ENCODE data around the gene SYT1.
"Not testable (repeated sequence)": the region's sequence is repeated elsewhere in the genome, so short reads cannot be mapped to it uniquely, and the experiment has no call there.

The SYT1 gene

DNA sequence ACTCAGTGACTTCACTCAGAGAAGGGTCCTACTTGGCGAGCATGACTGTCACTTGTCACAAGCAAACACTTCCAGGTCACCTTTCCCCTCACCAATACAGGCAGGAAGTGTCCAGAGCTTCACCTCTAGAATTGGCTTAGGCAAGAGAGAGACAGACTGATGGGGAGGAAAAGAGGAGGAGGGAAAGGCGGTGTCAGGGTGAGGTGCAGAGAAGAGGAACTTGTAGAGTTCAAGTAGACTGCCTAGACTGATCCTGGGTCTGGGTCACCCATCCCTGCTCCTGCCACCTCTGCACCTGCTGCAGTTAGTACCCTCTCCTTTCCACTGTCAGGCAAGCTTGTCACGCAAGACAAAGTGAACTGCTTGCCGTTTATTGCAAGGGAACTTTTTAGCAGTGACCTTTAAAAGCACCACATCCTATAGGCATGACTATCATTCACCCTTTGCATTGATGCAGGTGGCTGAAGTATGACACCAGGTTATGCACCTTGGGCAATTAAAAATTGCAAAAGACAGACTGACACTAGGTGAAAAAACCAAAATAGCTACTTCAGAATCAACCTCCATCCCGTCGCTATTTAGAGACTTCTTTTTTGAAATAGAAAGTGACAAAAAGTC is 292.4 kb downstream of the SYT1 start:
- DNase-seq, result no peak

DNA sequence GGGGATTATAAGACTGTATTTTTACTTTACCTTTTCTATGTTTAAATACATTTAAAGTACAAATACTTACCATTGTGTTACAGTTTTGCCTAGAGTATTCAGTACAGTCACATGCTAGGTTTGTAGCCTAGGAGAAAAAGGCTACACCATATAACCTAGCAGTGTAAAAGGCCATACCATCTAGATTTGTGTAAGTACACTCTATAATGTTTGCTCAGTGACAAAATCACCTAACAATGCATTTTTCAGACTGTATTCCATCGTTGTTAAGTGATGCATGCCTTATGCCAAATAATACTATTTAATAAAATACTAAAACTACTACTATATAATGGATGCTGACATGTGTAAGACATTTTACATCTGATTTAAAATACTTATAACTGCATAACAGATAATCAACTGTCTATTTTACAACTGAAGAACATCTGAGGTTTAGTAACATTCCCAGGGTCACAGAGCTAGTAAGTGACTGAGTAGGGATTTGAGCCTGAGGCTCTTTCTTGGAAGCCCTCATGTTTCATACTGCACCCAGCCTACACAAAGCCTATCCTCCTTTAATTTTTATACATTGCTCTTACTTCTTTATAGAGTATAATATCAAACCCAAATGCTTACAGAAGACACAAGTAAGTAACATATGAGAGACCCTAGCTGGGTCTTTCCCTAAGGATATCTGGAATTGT is 296.8 kb downstream of the SYT1 start:
- DNase-seq, result no peak

DNA sequence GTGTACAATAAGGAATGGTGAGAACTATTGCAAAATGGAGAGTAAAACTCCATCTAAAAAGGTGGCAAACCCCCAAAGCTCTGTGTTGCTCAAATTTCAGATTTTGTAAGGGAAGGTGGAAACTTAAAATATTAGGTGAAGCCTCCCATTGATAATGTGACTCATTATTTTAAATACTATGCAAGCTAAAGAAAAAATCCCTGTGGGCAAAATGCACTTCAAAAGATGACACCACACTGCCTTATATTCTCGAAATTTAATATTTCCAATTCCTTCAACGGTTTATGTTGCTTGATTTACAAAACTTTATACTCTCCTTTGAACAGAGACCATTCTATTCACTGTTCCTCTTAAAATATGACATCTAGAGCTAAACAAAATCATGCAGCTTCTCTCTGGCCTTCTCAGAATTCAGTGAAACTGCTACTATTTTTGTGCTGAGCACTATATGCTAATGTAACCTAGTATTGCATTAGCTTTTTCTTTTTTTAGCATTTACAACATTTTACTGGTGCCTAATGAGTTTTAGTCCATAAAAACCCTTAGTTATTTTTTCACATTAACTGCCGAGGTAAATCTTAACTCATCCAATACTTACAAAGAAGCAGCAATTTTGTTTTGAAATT is 297.7 kb downstream of the SYT1 start:
- no peak for DNase-seq

DNA sequence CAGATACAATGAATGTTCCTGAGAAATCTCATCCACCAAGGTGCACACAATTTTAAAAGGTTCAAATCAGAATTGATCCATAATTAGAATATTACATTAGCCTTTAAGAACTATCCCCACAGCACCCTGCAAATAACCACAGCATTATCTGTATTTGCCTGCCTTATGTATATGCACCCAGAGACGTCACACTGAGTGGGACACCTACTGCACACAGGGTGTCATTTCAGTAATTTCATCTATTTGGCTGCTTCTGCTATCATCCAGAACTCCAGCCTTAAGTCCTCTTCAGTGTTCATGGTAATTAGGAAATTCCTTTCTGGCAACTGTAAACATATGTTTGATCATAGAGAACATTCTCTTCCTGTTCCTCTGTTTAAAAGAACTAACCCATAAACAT is 298.4 kb downstream of the SYT1 start:
- DNase-seq, result no peak

DNA sequence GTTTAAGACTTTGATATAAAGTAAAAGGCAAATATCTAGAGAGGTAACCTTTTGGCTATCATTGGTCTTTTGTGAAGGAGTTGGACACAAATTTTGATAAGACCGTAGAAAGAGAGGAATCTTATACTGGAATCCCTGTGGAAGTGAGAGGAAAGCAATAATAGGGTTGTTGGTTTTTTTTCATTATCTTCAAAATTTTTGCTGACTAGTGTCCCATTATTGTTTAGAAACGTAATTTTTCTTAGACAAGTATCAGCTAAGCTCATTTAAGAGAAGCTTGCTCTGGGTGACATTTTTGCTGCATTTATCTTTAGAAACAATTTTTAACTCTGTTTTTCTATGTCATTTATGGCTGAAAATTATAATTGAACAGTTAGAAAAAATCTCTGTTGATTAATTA is 300.3 kb downstream of the SYT1 start:
- DNase-seq, result no peak

DNA sequence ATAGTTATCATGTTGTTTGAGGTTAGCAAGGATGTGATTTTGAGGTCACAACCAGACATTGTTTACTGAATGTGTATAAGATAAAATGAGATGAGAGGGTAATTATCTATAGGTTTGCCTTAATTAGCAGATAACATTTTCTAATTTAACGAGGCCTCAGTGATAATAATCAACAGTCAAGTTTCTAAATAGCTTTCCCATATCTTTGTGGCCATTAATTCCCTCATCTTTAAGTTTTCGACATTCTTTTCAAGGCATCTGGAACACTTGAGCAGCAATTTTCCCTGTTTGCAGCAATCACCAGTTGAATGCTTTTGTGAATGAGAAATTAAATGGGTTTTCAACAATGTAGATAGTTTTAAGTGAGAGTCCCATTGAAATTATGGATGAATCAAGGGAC is 304.1 kb downstream of the SYT1 start:
- no peak for DNase-seq

DNA sequence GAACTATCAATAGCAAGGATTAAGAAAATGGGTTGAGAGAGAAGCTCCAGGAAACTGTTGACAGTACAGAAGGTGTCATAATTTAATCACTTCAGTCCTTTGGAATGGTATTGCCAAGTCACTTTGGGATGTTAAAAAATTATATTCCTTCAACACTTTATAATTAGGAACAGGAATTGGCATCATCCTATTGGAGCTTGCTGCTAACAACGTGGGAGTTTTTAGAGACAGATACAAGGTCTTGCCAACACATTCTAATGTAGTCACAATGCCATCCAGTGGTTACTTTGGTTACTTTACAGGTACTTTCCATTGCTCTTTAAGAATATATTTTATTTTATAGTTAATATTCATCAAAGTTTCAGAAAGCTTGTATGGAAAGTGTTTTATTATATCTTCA is 310.1 kb downstream of the SYT1 start:
- DNase-seq, result peak; percentile 8

DNA sequence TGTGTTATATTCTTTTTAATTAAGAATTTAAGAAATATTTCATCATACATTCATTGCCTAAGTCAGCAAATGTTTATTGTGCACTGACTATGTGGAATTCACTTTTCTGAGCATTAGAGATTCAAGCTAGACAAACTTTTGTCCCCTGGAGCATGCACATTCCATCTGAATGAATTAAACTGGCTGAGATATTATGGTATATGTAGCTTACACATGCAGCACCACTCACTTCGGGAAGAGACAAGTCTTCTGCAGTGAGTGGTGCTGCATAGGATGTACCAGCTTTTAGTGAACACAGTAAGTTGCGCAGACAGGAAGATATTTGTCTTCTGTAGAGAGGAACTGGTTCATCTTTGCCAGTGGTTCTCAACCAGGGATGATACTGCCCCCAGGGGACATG is 318.4 kb downstream of the SYT1 start:
- no peak for DNase-seq

DNA sequence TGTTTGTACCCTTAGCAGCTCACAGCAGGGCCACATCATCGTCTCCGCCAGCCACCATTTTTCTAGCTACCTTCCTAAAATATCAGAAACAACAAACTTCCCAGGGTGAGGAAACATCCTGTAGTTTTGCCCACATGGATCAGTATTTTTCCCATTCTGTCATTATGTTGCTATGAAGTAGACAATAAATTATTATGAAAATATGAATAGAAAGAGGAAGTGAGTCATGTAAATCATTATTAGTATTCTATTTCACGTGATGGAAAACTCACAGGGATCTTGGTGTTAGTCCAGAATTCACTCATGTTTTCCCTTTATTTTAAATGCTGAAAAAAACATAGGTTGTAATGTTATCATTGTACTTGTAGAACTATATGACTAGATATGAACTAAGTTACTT is 319.4 kb downstream of the SYT1 start:
- no peak for DNase-seq

DNA sequence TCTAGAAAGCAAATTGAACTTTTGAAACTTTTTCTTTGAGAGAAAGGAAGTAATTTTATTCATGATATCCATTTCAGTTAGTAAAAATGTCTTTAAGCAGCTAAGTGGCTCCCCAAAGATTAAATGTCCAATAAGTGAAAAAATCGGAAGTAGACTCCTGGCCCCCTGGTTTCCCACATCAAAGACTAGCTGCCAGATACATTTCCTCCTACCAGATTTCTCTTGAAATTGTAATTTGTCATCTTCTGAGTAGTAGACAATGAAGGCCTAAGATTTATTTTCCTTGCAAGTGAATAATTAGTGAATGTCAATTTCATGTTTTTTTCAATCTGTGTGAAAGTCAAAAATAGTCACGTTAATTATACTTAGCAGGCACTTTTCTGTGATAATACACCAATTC is 321.9 kb downstream of the SYT1 start:
- DNase-seq, result no peak

DNA sequence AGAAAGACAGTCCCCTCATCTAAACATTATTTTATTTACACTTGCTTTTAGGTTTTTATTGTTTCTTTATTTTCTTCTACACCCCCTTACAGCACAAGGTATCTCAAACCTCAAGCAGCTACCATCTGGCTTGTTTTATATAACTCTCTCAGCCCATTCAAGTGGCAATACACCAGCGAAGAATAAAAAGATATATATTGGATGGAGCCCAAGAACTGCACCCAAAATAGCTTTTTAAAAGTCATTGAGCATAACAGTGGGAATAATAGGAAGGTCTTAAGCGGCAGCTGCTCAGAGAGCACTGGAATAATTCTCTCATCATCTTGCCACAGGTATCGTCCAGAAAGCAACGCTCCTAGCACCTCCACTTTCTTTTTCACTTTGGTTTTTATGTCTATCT is 322.5 kb downstream of the SYT1 start:
- DNase-seq, result peak; percentile 34

DNA sequence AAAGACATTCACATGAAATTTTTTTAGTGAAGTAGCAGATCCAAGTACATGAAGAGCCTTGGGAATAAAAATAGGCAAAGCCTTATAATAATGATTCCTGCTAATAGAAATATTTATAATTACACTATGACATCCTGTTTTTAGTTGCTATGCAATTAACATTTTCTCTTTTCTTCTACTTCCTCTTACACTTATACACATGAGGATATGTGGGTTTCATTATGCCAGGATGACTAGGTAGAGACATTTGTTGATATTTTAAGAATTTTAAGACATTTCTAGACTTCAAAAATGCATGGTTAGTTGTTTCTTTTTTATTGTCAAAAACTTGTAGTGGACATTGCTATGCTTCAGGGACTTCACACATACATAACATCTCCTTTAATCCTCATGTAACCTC is 326.8 kb downstream of the SYT1 start:
- no peak for DNase-seq

DNA sequence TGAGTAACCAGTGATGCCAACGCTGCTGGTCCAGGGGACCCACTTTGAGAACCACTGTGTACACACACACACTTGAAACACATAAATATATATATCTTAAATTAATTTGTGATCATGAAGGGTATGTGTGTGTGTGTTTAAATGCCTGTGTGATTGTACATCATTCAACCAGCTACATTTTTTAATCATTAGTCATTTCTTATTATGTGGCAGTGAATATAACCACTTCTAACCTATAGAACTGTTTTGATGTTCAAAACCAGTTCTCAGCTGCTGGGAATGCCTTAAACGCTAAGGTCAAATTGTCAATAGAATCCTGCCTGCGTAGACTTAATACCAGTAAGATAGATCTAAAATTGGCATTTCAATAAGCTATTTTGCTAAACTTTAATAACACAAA is 330.0 kb downstream of the SYT1 start:
- no peak for DNase-seq

DNA sequence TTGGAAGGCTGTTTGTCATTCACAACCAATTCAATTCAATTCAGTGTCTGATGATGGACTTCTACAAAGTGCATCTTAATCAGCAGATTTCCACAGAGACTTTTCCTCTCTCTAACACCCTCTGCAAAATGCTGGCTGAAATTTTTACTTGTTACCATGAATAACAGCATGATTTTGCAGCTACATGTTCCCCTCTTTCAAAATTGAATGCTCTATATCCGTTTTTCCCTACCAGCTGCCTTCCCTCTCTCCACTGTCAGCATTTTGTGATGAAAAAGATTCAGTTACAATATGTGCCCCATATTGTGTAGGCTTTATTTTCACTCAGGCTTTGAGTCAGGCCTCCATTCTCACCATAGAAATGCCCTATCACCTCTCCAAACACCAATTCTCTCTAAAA is 334.6 kb downstream of the SYT1 start:
- DNase-seq, result no peak

DNA sequence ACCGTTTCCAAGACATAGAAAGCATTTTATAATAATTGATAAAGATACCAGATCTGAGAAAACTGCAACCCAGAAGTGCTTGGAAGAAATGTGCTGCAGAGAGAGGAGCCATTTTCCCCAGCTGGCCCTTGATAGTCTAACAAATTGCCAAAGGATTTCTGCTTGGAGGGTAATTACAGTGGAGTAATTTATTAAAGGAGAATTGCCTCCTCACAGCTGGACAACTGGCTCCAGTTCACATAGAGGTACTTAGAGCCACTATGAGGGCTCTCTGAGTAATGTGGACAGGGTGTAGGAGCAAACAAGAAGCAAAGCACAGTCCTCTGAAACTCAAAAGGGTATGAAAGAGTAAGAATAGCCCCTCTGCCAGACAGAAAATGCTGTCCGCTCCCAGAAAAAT is 335.6 kb downstream of the SYT1 start:
- peak; percentile 32 for DNase-seq

DNA sequence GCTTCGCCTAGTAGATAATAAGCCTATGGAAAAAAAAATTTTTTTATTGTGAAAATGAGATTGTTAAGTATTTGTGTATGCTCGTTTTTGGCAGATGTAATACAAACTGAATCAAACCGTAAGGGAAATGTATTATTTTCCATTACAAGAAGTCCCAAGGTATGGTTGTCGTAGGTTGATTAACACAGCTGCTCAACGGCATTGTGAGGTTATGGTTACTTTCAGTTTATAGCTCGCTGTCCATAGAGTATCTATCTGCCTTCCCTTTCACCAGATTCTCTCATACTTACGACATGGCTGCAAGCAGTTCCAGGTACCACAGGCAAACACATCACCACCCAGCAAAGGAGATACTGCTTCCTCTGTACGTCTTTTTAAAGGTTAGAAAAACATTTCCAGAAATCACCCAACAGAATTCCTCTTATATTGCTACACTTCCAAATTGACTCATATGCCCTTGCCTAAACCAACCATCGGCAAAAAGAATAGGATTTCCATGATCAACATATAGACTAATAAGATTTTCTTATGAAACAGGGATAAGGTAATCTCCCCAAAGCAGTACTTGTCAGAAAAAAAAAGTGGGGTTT is 338.6 kb downstream of the SYT1 start:
- peak; percentile 16 for DNase-seq

DNA sequence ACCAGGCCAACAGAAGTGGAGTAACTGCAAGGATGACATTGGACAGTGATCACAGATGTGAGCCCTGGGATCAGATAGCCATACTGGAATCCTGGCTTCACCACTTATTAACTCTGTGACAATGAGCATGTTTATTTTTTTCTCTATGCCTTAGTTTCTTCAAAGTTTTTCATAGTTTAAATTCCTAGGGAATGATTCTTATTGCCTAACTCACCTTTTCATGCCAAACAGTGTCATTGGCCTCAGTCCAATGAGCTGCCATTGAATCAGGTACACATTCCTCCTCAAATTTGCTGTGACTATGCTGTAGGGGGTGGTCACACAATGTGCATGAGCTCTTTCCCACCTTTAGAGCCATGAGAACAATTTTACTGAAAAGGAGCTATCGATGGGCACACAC is 342.3 kb downstream of the SYT1 start:
- no peak for DNase-seq

DNA sequence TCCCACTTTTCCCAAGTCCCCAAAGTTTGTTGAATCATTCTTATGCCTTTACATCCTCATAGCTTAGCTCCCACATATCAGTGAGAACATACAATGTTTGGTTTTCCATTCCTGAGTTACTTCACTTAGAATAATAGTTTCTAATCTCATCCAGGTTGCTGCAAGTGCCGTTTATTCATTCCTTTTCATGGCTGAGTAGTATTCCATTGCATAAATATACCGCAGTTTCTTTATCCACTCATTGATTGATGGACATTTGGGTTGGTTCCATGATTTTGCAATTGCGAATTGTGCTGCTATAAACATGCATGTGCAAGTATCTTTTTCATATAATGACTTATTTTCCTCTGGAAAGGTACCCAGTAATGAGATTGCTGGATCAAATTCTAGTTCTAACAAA is 345.8 kb downstream of the SYT1 start:
- DNase-seq, result not testable (repeated sequence)

DNA sequence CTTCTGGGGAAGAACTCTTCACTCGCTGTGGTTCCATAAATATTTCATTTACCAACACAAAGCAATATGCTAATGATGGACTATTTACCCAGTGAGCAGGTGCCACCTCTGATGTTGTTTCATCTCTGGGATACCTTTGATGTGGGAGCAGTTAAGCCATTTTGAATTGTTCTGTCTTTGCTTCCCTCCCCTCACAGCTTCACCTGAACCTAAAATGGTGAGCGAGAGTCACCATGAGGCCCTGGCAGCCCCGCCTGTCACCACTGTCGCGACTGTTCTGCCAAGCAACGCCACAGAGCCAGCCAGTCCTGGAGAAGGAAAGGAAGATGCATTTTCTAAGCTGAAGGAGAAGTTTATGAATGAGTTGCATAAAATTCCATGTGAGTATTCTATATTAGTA is 352.7 kb downstream of the SYT1 start:
- peak; percentile 41 for DNase-seq

DNA sequence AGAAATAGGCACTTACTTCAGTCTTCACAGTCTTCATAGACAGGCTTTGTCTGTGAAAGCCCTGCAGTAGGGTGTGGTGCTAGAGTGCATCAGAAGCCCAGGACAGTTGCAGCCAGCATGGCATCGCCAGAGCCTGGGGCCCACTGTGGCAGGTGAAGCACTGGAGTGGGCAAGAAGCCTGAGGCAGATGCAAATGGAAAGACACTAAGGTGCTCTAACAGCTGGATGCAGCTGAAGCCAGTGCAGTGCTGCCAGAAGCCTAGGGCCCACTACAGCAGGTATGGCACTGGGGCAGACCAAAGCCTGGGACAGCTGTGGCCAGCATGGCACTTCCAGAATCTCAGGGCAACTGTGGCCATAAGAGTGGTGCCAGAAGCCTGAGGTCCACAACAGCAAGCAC is 358.6 kb downstream of the SYT1 start:
- DNase-seq, result no peak

DNA sequence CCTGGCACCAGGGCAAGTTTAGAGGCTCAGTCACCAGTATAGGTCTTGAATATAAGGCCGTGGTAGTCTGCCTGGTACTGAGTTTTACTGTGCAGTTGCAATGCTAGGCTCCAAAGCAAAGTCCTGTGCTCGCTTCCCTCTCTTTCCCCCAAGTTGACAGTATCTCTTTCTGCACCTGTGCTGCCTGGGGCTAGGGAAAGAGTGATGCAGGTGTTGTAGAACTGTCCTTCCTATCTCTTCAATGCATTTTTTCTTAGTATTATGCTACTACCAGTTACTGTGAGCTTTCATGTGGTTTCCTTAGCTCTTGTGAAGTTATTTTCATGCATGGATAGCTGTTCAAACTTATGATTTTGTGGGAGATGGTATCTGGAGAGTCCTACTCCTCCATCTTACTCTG is 359.2 kb downstream of the SYT1 start:
- DNase-seq, result no peak

DNA sequence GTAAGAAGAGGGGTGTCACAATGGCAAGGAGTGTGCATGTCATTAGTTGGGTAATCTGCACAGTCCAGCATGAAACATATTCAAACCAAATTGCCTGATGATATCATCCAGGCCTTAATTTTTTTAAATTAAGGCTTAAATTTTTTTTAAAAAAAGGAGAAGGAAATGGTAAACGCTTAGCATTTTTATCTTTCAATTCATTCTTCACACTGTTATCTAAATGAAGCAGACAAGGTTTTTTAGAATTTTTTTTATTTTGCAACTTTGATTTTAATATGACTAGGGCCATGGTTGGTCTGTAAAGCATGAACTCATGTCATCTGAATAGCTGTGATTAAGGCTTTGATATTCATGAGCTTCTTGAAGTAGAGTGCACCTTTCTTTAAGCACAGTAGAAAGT is 362.5 kb downstream of the SYT1 start:
- no peak for DNase-seq

DNA sequence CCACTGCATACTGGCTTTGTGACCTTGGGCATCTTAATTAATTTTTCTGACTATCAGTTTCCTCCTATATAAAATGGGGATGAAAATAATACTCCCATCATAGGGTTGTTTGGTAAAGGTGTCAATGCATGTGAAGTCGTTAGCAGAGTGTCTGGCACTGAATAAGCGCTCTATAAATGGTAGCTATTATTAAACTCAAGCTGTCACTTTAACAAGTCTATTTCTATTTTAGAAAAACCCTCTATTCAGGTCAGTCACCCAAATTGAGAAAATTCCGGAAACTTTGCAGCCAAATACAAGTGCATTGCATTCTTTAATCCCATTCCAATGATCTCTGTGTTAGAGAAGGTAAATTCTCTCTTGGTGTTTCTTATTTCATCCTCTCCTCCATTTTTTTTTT is 363.1 kb downstream of the SYT1 start:
- DNase-seq, result no peak

DNA sequence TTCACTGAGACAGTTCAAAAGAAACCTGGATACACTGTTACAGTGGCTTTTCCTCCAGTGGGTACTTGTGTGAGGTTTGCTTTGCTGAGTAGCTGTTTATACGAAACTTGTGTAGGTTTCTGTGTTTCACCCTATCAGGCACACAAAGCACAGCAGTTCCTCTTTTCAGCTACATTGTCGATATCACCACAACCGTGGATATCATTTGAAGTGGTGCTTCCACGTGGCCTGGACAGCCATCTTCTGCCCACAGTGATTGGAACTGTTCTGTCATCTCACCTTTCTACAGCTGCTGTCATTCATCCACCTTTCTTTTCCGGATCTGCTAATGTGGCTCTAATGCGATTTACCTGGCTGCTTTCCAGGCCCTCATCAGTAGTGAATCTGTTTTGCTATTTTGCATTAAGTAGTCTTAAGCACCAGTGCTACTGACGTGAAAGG is 368.8 kb downstream of the SYT1 start:
- peak; percentile 78 for DNase-seq

All from NCI-H2029 (cell line).